ENCODE data around the gene NECTIN3. TPM values are rescaled to one million over a fixed set of nuclear protein-coding genes. Genes with fewer than 3 reads are reported as not detected.

NECTIN3 gene
- total and polyA plus RNA-seq, 7 donors = 2.1 to 7.0 (median 3.3) TPM

- no peaks in the 10 kb centered on the region for H3K27me3 ChIP-seq (ENCODE audit: insufficient read depth in 3 of 3, low read length in 2 of 3)
- WGBS, 3 donors = 43 to 60% (median 45%) methylated on average over 1 of the region's 1 CpG
- intact Hi-C loops (cut with DNase I) = no loop called here
- TF ChIP-seq, protein P1, sequence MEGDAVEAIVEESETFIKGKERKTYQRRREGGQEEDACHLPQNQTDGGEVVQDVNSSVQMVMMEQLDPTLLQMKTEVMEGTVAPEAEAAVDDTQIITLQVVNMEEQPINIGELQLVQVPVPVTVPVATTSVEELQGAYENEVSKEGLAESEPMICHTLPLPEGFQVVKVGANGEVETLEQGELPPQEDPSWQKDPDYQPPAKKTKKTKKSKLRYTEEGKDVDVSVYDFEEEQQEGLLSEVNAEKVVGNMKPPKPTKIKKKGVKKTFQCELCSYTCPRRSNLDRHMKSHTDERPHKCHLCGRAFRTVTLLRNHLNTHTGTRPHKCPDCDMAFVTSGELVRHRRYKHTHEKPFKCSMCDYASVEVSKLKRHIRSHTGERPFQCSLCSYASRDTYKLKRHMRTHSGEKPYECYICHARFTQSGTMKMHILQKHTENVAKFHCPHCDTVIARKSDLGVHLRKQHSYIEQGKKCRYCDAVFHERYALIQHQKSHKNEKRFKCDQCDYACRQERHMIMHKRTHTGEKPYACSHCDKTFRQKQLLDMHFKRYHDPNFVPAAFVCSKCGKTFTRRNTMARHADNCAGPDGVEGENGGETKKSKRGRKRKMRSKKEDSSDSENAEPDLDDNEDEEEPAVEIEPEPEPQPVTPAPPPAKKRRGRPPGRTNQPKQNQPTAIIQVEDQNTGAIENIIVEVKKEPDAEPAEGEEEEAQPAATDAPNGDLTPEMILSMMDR (IDR thresholded peaks at IDR 0.05) = no peak
- H3K4me1 ChIP-seq = no peaks in the 10 kb centered on the region
- DNase-seq (no peak), ATAC-seq (no peak)
- H3K4me3 ChIP-seq = no peak overlapping the region
- H3K9me3 ChIP-seq = peaks cover 5% of the 10 kb centered on the region
- H3K27ac ChIP-seq = no peak overlapping the region
- H3K36me3 ChIP-seq (ENCODE audit: insufficient read depth in 1 of 2, low read depth in 1 of 2) = no peaks in the 10 kb centered on the region
These were observed 170.3 kb downstream of the NECTIN3 start for GRCh38 chr3:111241960-111242359.

All from psoas muscle (tissue), 8 donors.